Activated CD4-positive, alpha-beta T cell treated with anti-CD3 and anti-CD28 coated beads, Interleukin-2, amount 10 ng/mL, durations not matched to agents 7 days and 5 days (primary cell): ENCODE results near the gene C15orf62. TPM values are rescaled to one million over a fixed set of nuclear protein-coding genes. Genes with fewer than 3 reads are reported as not detected.
A peak's percentile ranks its signal among the peaks of the same experiment; 100 is the strongest.

Experiments used
- CTCF ChIA-PET: fragments of 350-600 bp; sonication (Branson Sonifier 250); formaldehyde crosslinking; loops from one replicate; lab custom pipeline; 2021; ENCODE audit warnings: antibody characterized with exemption; lab: Charles Lee
- POLR2A ChIA-PET: fragments of 350-600 bp; sonication (Branson Sonifier 250); formaldehyde crosslinking; loops from one replicate; lab custom pipeline; 2021; ENCODE audit warnings: antibody characterized with exemption; lab: Charles Lee
- DNase-seq: peaks from one replicate; pipeline ENCODE4 v3.0.0-alpha.2; 2020
- H3K27ac Mint-ChIP-seq: one replicate; pipeline ENCODE4 v1.8.0; 2021; ENCODE audit warnings: mild to moderate bottlenecking, moderate library complexity, mixed read lengths
- H3K27me3 Mint-ChIP-seq: one replicate; pipeline ENCODE4 v1.8.0; 2021; ENCODE audit warnings: mixed read lengths
- H3K36me3 Mint-ChIP-seq: one replicate; pipeline ENCODE4 v1.8.0; 2021; ENCODE audit warnings: low read depth, mixed read lengths
- H3K4me1 Mint-ChIP-seq: one replicate; pipeline ENCODE4 v1.8.0; 2021; ENCODE audit warnings: mixed read lengths
- H3K4me3 Mint-ChIP-seq: one replicate; pipeline ENCODE4 v1.8.0; 2021; ENCODE audit warnings: mild to moderate bottlenecking, moderate library complexity, mixed read lengths
- H3K9me3 Mint-ChIP-seq: one replicate; pipeline ENCODE4 v1.8.0; 2021; ENCODE audit warnings: mixed read lengths
- total RNA-seq, 2 experiments: library from RNA; stranded (reverse); gene quantifications; one replicate each; pipeline ENCODE4 v1.2.3, GENCODE V29; 2021

The C15orf62 gene
- total RNA-seq, 2 experiments from 2014 or later: 1.0 to 1.3 TPM

DNA sequence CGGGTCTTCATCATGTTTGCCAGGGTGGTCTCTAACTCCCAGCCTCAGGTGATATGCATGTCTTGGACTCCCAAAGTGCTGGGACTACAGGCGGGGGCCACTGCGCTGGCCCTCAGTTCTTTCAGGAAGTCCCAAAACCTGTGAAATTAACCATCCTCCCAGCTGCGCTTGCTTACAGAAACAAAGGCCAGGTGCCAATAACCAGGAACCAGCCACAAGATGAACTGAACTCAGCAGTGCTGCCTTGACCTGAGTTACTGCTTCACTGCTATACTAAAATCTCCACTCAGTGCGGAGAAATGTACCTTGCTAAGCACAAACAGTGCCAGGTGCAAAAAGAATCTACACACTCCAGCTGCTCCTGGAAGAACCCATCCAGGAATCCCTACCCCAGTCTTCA is 9.8 kb upstream of the C15orf62 start:
- Mint-ChIP-seq H3K4me1 (peaks cover 30% of the 10 kb centered on the region), H3K36me3 (no peaks in the 10 kb centered on the region), H3K9me3 (no peaks in the 10 kb centered on the region), H3K27ac (no peak overlapping the region), H3K4me3 (no peak overlapping the region), H3K27me3 (no peaks in the 10 kb centered on the region)
- ChIA-PET POLR2A (no interaction called here), CTCF (interaction anchor here (0.9 kb wide), 1 partner anchor 20 kb away, joined by 3 read pairs; no protein-coding TSS in a partner anchor)
- DNase-seq: no peak

DNA sequence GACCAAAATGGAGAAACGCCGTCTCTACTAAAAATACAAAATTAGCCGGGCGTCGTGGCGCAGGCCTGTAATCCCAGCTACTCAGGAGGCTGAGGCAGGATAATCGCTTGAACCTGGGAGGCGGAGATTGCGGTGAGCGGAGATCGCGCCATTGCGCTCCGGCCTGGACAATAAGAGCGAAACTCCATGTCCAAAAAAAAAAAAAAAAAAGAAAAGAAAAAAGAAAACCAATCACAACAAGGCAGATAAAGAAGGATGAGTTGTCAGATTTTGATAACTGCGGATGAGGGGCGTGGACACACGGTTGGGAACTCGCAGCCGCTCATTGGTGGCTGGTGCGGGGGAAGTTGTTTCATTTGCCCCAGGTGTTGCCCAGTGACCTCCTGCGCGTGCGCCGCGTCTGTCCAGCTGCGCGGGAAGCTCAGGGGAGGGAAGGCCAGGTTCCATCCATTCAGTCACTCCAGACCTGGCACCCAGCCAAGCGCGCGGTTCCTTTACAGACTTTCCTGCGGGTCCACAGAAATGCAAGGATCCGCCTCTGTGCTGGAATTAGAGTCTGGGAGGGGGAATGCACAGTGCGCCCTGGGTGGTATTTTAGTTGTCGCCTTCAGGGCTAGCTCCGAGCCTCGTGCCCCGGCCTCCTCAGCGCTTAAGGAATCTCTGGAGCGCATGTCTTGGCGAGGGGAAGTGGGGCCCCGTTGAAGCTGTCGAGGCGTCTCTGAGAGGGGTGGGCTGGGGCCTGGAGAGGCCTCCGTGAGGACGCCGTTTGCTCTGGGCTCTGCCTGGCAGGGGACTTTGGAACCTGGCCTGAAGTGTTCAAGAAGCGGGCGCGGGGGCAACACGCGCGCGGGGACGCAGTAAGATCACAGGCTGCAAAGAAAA is 6.6 kb upstream of the C15orf62 start:
- POLR2A ChIA-PET: no interaction called here
- Mint-ChIP-seq H3K27me3 (no peaks in the 10 kb centered on the region), H3K4me3 (peak overlapping the region; percentile 84), H3K4me1 (peaks cover 36% of the 10 kb centered on the region), H3K36me3 (peaks cover 1% of the 10 kb centered on the region), H3K9me3 (no peaks in the 10 kb centered on the region), H3K27ac (peak overlapping the region; percentile 92)
- DNase-seq: peak; percentile 47
- CTCF ChIA-PET: interaction anchor here (0.6 to 2.5 kb wide), 6 partner anchors 10 to 114 kb away, joined by 3 to 11 read pairs (median 4); no protein-coding TSS in a partner anchor

DNA sequence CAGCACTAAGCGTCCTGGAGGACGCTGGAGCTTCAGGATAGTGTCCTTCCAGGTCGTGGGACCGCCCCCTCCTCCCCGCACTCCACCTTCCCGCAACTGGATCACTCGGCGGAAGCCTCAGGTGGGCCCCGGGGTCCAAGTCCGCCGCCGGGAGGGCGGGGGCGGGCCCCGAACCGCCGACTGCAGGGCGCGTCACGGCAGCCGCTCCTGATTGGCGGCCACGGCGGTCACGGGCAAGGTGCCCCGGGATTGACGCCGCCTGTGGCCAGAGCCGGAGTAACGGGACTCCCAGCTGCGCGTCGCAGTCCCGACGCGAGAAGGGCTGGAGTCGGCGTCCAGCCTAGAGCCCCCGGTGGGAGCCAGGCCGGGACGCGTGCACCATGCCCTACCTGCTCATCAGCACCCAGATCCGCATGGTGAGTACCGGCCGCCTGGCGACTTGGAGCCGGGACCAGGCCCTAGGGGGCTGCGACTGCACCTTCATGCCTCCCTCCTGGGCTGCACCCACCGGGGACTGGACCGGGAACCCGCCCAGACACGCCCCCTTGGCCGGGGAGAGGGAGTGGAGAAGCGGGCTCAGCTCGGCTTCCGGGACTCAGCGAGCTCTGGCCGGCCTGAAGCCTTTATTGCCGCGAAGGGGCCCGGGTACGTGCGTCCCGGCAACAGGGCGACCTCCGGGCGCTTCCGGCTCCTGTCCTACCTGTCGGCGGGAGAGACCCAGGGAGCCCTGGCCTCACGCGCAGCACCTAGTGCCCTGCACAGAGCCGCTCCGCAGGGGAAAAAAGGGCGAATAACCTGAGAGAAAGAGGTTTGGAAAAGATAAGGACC is 5.8 kb upstream of the C15orf62 start, which contains the start of gene GCHFR:
GCHFR (plus strand) TSS at position 268 of the 828 bp plus-strand sequence; CDS start at position 381, 113 bp downstream.
- DNase-seq: peak; percentile 71
- POLR2A ChIA-PET: no interaction called here
- Mint-ChIP-seq H3K36me3 (peaks cover 5% of the 10 kb centered on the region), H3K27ac (peak within 1 kb of the TSS; percentile 92), H3K9me3 (no peaks in the 10 kb centered on the region), H3K27me3 (no peaks in the 10 kb centered on the region), H3K4me3 (peak within 1 kb of the TSS; percentile 84), H3K4me1 (peaks cover 44% of the 10 kb centered on the region)
- CTCF ChIA-PET: interaction anchor here (0.6 to 2.5 kb wide), 8 partner anchors 10 to 131 kb away, joined by 3 to 11 read pairs (median 4); no protein-coding TSS in a partner anchor

DNA sequence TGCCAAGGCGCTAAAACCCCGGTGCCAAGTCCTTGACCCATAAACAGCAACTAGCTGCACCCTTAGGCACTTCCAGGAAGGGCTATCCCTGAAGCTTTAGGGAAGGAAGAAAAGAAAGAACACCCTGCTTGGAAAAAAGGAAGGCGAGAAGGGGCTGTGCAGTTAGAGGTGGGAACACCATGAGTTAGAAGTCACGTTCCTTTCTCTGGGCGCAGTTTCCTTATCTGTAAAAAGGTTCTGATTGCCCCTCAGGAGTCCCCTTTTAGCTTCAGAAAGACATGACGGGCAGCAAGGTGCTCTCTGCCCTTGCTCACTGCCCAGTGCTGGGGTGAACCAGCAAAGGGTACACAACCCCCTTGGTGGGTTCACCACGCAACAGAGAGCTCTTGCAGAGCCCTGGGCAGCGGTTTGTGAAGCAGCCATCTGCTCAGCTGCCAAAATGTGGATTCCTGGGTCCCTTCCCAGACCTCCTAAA is 5.1 kb upstream of the C15orf62 start:
- Mint-ChIP-seq H3K9me3 (no peaks in the 10 kb centered on the region), H3K4me1 (peaks cover 51% of the 10 kb centered on the region), H3K4me3 (peak overlapping the region; percentile 84), H3K36me3 (peaks cover 8% of the 10 kb centered on the region), H3K27me3 (no peaks in the 10 kb centered on the region), H3K27ac (peak overlapping the region; percentile 92)
- ChIA-PET CTCF (interaction anchor here (0.6 to 2.5 kb wide), 7 partner anchors 12 to 131 kb away, joined by 3 to 11 read pairs (median 3); no protein-coding TSS in a partner anchor), POLR2A (interaction anchor here (1.5 kb wide), 1 partner anchor 12 kb away, joined by 6 read pairs; no protein-coding TSS in a partner anchor)
- DNase-seq: no peak

DNA sequence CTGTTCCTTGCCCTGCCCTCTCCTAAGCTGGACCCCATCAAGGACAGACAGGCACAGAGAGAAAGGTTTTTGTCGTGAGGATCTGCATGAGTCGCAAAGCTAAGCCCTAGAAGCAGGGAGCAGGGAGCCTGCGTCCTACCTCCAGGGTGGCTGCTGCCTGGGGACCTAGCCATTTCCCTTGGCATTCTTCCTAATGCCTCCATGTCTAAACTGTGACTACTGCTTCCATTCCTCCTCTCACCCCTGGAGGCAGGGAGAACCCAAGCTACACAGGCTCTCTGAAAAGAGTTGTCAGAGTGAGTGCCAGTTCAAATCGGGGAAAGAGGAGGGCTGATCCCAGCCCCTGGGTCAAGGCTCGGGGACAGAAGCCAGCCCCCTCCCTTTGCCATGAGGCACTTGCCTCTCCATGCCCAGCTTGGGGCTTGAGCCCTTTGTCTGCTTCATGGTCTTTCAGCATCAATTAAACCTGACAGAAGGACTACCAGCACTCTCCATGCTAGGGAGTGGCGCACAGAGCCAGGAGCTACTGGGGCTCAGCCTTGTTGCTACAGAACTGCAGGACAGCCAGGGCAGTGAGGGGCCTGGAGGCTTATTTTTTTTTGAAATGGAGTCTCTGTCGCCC is 3.5 kb upstream of the C15orf62 start:
- no peak for DNase-seq
- Mint-ChIP-seq H3K9me3 (no peaks in the 10 kb centered on the region), H3K27me3 (no peaks in the 10 kb centered on the region), H3K4me3 (no peak overlapping the region), H3K27ac (no peak overlapping the region), H3K36me3 (peaks cover 17% of the 10 kb centered on the region), H3K4me1 (peaks cover 58% of the 10 kb centered on the region)
- ChIA-PET CTCF (interaction anchor here (0.6 to 2.8 kb wide), 10 partner anchors 9 to 470 kb away, joined by 3 to 13 read pairs (median 3); partner anchors contain the start of gene VPS18), POLR2A (interaction anchor here (0.6 to 1.5 kb wide), 2 partner anchors 10 kb away, joined by 4 to 6 read pairs; no protein-coding TSS in a partner anchor)

DNA sequence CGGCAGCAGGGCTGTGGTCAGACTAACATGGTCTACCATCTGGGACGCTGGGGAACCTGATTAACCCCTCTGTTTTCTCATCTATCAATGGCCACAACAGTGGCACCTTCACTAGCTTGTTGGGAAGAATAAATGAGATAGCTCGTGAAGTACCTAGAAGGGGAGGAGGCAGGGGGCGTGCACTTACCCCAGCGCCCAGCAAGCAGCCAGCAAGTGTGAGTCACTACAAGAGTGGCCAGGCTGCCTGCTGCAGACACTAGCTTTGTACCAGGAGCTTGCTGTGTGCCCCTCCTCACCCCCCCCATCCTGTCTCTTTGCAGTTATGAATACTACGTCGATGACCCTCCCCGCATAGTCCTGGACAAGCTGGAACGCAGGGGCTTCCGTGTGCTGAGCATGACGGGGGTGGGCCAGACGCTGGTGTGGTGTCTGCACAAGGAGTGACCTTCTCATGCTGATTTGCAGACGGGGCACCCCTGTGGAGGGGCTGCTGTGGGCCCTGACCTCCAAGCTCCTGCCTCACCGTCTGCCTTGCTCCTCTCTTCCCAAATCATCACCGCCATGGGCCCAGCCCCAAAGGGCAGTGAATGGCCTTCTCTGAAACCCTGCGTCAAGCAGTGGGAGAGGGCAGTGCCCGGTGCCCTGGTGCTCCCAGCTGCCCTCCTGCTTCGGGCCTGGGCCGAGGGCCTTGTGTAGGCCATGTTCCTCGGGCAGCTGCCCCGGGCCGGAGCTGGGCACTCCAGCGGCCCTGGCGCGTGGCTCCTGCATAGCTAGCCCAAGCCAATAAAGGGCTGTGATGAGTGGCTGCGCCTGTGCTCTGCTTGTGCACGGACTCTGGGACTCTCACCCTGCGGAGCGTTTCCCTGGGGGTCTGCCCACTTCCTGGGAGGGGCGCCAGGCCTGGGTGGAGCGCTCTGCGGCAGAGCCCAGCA is 2.6 kb upstream of the C15orf62 start:
- no peak overlapping the region for H3K4me3 Mint-ChIP-seq
- CTCF ChIA-PET: interaction anchor here (0.6 to 2.8 kb wide), 10 partner anchors 9 to 280 kb away, joined by 3 to 13 read pairs (median 4); partner anchors contain the start of gene VPS18
- H3K27me3 Mint-ChIP-seq: no peaks in the 10 kb centered on the region
- H3K36me3 Mint-ChIP-seq: peaks cover 18% of the 10 kb centered on the region
- DNase-seq: no peak
- POLR2A ChIA-PET: interaction anchor here (0.7 kb wide), 1 partner anchor 10 kb away, joined by 3 read pairs; no protein-coding TSS in a partner anchor
- no peak overlapping the region for H3K27ac Mint-ChIP-seq
- peaks cover 58% of the 10 kb centered on the region for H3K4me1 Mint-ChIP-seq
- H3K9me3 Mint-ChIP-seq: no peaks in the 10 kb centered on the region

DNA sequence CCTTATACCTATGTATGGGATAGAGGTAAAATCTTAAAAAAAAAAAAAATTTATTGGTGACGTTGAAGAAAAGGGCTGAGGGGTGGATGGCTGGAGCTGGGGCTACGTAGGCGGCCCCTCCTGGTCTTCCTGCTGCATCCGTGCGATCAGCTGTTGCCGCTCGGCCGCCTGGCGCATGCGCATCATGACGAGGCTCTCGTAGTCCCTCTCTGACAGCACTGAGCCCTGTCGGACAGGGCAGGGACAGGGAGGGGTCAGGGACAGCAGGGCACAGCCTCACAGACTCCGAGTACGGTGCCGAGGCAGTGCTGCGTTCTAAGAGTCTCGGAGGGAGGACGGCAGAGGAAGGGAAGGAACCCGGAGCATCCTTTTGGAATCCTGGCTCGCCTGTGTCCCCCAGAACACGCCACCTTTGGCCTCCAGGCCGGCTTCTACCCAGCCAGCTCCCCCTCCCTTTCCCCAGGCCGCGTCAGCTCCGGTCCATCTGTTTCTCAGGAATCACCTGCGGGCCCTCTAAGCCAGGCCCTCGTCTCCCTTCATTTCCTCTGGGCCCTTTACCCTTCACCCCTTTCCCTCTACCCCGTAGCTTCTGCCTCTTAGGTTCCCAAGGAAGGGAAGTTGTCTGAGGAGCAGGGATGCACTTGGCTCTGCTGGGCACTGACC is 1.8 kb upstream of the C15orf62 start:
- no peaks in the 10 kb centered on the region for H3K27me3 Mint-ChIP-seq
- H3K27ac Mint-ChIP-seq: peak overlapping the region; percentile 62
- H3K9me3 Mint-ChIP-seq: no peaks in the 10 kb centered on the region
- no peak overlapping the region for H3K4me3 Mint-ChIP-seq
- H3K36me3 Mint-ChIP-seq: peaks cover 20% of the 10 kb centered on the region
- POLR2A ChIA-PET: interaction anchor here (0.7 kb wide), 1 partner anchor 9 kb away, joined by 3 read pairs; no protein-coding TSS in a partner anchor
- H3K4me1 Mint-ChIP-seq: peaks cover 54% of the 10 kb centered on the region
- CTCF ChIA-PET: interaction anchor here (0.6 to 2.8 kb wide), 5 partner anchors 11 to 134 kb away, joined by 3 to 13 read pairs (median 6); no protein-coding TSS in a partner anchor
- DNase-seq: no peak

DNA sequence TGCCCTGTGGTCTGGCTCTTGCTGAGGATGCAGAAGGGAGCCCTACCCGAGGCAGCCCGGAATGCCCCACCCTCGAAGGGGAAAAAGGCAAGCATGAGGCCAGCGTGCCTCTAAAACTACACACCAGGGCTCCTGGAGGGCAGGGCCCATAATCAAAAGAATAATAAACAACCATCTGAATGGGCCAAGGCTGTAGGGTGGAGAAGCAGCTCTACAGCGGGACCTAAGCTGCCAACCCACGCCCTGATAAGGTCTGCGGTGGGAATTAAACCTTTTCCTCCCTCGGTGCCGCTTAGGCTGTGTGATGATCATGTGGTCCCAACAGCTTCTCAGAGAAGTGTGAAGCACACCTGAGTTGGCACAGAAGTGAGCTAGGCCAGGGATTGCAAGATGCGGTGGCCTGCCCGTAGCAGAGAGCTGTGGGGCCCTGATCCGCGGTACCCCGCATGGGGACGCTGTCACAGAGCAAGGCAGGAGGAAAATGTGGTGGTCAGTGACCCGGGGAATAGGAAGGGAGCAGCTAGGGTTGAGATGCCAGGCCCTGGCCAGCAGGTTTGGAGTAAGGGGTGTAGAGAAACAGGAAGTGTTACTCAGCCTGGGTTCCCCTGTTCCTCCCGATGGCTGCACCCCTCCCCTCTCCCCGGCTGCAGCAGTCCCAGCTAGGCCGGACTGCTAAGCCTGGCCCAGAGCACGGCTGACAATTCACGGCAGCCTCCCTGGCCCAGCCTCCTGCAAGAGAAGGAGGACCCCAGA is 1.1 kb upstream of the C15orf62 start:
- peaks cover 20% of the 10 kb centered on the region for H3K36me3 Mint-ChIP-seq
- no peak overlapping the region for H3K4me3 Mint-ChIP-seq
- H3K9me3 Mint-ChIP-seq: no peaks in the 10 kb centered on the region
- CTCF ChIA-PET: interaction anchor here (1.4 to 2.8 kb wide), 6 partner anchors 13 to 126 kb away, joined by 3 to 13 read pairs (median 8); partner anchors contain the start of gene VPS18
- no peak for DNase-seq
- POLR2A ChIA-PET: no interaction called here
- no peaks in the 10 kb centered on the region for H3K27me3 Mint-ChIP-seq
- peaks cover 46% of the 10 kb centered on the region for H3K4me1 Mint-ChIP-seq
- H3K27ac Mint-ChIP-seq: peak overlapping the region; percentile 90

DNA sequence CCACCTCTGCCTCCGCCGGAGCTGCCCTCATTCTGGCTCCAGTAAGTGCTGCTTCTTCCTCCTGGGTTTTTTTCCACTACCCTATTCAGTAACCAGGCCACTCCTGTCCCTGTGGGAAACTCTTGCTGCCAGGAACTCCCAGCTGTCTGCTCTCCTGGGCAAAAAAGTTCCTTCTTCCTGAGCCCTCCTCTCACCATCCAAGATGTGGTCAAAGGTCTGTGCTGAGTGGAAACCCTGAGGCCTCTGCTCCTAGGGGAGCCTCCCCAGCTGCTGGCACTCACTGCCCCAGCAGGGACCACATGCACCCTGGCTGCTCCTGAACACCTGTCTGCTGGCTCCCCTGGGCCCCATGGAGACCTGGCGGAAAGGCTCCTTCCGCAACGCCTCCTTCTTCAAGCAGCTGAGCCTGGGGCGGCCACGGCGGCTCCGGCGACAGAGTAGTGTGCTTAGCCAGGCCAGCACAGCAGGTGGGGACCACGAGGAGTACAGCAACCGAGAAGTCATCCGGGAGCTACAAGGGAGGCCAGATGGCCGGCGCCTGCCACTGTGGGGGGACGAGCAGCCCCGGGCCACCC is 454 bp downstream of the C15orf62 start:
- peak overlapping the region; percentile 90 for H3K27ac Mint-ChIP-seq
- peak overlapping the region; percentile 37 for H3K4me3 Mint-ChIP-seq

More for the DNA sequence above, 454 bp downstream of the C15orf62 start:
- ChIA-PET CTCF (interaction anchor here (1.4 to 2.8 kb wide), 4 partner anchors 12 to 124 kb away, joined by 3 to 10 read pairs (median 9); partner anchors contain the start of gene VPS18), POLR2A (no interaction called here)
- H3K36me3 Mint-ChIP-seq: peaks cover 21% of the 10 kb centered on the region
- DNase-seq: no peak
- peaks cover 36% of the 10 kb centered on the region for H3K4me1 Mint-ChIP-seq
- no peaks in the 10 kb centered on the region for H3K9me3 Mint-ChIP-seq
- H3K27me3 Mint-ChIP-seq: no peaks in the 10 kb centered on the region
